Adipose tissue (tissue), 3 donors: ENCODE measurements around the gene LAPTM5. TPM values are rescaled to one million over a fixed set of nuclear protein-coding genes. Genes with fewer than 3 reads are reported as not detected.

Experiments used
- H3K27ac ChIP-seq: one replicate; pipeline ENCODE4 v1.5.1; 2013; ENCODE audit warnings: low read depth, low read length
- WGBS, 3 donors: extraction: QIAGEN DNeasy Blood & Tissue Kit; methylation state at CpG; one replicate each; pipeline ENCODE4 v1.1.7; 2013; 5-methylcytosine and 5-hydroxymethylcytosine counted together
- polyA plus RNA-seq, 3 donors: library from polyadenylated mRNA; stranded (reverse); fragments of 200-250 nt; gene quantifications; one replicate each; pipeline ENCODE4 v1.2.3, GENCODE V29; 2013
- donor health status: healthy with polysubstance abuse.
- donor health status: Bipolar disorder and iron deficiency.
- donor health status: healthy.

Gene LAPTM5
- polyA plus RNA-seq, 3 donors = 19.5 to 106 (median 62.3) TPM

DNA sequence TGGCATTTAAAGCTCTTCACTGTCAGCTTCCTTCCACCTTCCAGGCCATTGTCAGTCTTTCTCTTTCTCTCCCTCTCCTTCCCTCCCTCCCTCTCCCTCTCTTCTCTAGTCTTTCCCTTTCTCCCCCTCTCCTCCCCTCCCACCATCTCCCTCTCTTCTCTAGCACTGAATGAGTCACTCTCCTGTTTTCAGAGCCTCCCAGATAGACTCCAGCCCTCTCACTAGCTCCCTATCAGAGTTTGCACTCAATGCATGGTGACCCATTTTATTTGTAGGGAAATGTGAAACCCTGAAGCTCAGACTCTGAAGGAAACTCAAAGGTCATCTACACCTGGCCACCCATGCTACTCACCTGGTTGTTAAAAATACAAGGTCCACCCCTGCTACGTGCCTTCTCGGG lies 29.8 kb downstream of the LAPTM5 start:
- no peak overlapping the region for H3K27ac ChIP-seq
- WGBS, 3 donors = 77 to 100% (median 98%) methylated on average over 2 of the region's 2 CpGs

DNA sequence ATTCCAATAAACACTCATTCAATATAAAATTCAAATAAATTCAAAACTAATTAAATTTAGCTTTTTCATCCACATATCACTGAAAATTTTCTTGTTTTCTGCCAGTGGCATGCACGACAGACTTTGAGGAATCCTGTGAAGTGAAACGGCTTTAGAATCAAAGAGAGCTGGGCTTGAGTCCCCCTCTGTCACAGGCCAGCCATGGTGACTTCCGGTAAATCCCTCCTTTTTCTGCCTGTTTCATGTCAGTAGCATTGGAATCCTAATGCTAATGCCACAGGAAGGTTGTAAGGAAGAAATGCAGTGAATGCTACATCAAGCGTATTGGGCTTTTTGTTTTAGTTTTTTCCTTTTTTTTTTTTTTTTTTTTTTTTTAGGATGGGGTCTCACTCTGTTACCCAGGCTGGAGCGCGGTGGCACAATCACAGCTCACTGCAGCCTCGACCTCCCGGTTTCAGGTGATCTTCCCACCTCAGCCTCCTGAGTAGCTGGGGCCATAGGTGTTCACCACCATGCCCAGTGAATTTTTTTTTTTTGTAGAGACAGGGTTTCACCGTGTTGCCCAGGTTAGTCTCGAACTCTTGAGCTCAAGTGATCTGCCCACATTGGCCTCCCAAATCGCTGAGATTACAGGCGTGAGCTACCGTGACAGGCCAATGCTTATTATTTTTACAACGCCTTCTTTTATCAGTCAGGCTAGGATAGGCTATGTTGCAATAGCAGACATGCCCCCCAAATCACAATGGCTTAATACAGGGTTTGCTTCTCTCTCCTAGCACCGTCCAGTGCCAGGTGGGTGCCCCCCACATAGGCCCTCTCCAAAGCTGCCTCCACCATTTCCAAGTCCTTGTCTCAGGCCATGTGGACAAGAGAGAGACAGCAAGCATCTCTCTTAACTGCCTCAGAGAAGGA lies 30.5 kb downstream of the LAPTM5 start:
- H3K27ac ChIP-seq = no peak overlapping the region
- WGBS, 3 donors = 81 to 91% (median 89%) methylated on average over 15 of the region's 15 CpGs

DNA sequence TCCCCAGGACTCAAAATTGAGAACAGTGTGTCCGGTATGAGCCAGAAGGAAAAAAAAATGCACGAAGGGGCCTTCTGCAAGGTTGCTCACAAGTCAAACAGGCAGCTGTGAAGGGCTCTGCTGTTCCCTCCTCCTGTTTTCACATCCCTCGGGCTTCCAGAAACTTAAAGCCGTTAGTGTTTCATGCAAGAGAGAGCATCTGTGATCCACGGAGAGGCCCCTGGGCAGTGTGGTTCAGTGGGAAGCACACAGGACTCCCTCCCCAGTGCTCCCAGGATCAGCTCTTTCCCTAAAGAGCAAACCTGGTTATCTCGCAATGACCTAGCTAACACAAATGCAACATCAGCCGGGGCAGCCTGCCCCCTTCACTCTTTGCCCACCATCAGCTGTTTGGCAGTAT lies 31.3 kb downstream of the LAPTM5 start:
- WGBS, 3 donors = 80 to 82% (median 81%) methylated on average over 7 of the region's 7 CpGs
- H3K27ac ChIP-seq = no peak overlapping the region

GRCh38 chr1:30725450-30726095 lies 32.0 kb downstream of the LAPTM5 start:
- H3K27ac ChIP-seq = no peak overlapping the region
- 90 to 91% (median 91%) methylated on average over 17 of the region's 17 CpGs for WGBS, 3 donors

DNA sequence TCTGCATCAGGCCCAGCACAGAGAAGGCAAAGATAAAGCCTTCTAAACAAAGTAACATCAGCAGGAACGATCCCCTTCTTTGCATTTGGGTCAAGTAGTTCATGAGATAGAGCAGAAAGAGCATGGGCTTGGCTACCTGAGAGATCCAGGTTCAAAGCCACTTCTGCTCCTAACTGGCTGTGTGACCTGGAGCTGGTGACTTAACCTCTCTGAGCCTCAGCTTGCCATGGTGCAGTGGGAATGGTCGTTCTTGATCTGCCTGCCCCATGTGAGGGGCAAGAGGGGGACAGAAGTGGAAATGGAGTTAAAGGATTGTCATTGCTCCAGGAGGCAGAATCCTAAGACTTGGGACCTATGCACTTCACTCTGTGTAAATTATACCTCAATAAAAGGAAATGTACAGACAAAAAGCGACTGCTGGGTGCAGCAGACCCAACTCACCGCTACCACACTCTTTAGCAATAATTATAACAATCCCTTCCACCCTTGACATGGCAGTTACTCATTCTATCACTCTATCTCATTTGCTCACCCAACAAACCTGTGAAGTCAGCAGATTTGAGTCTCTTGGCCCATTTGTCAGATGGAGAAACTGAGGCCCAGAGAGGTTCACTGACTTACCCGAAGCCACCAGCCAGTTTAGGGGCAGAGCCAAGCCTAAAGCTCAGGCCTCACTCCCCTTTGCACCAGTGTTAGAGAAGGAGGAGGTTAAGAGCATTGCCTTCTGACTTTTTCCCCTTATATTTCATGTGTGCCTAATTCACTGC lies 32.7 kb downstream of the LAPTM5 start:
- WGBS, 3 donors = 73 to 92% (median 91%) methylated on average over 5 of the region's 5 CpGs
- H3K27ac ChIP-seq = no peak overlapping the region

DNA sequence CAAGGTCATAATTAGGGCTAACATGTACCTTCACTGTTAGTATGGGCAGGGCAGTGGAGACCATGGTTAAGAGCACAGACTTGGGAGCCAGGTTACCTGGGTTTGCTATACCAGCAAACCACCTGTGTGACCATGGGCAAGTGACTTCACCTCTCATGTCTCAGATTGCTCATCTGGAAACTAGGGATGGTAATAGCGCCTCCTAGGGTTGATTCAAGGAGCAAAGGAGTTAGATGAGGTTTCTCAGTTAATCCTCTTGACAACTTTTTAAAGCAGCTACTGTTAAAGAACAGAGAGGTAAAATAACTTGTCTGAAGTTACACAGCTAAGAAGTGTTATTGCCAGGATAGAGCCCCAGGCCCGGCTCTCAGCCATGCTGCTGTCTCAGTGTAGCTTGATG lies 33.4 kb downstream of the LAPTM5 start:
- WGBS, 3 donors = 90 to 98% (median 97%) methylated on average over 2 of the region's 2 CpGs
- H3K27ac ChIP-seq = no peak overlapping the region

- 88 to 95% (median 91%) methylated on average over 10 to 14 of the region's 14 CpGs for WGBS, 3 donors
- H3K27ac ChIP-seq = no peak within 1 kb of the TSS
Observed at GRCh38 chr1:30723331-30723755, 34.2 kb downstream of the LAPTM5 start, which contains the start of gene MATN1. Gene MATN1, minus strand, starts transcription at chr1:30723585. Its CDS starts 34 bp downstream, at chr1:30723551.

GRCh38 chr1:30721812-30722537 lies 35.6 kb downstream of the LAPTM5 start:
- 71 to 84% (median 83%) methylated on average over 9 of the region's 9 CpGs for WGBS, 3 donors
- no peak overlapping the region for H3K27ac ChIP-seq

GRCh38 chr1:30721341-30721793 lies 36.2 kb downstream of the LAPTM5 start:
- H3K27ac ChIP-seq = no peak overlapping the region
- 96% methylated on average over 27 of the region's 27 CpGs for WGBS, 3 donors

DNA sequence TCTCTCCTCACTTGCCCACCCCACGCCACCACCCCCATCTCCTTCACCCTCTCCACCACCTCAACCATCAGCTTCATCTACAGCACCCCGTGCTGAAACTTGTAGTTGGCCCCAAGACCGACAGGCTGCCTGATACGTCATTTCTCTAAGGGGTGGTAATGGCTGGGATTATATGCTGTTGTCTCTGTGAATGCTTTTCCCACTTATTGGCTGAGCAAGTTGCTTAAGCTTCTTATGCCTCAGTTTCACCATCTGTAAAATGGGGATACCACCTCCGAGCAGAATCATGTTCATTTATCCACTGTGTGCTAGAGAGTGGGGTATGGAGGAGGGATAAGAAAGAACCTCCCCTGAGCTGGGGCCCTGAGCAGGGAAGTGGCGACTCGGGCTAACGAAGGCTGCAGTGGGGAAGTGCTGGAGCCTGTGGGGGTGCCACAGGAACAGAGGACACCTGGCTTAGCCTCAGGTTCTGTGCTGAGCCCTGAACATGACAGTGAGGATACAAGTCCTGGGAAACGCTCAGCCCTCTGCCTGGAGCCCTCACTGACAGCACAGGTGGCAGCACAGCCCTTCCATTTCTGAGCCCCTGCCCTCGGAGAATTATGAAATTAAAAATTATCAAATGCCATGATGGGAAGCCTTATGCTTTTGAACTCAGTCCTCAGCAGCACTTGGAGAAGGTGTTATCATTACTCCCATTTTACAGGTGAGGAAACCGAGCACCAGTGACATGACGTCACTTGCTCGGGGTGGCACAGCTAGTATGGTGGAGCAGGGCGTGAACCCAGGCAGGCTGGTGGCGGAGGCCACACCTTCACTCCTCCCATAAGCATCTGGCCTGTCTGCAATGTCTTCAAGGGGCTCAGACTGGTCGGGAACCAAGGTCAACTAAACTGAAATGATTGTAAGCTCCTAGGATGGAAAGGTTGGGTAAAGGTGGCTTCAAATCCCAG lies 37.0 kb downstream of the LAPTM5 start:
- WGBS, 3 donors = 81 to 90% (median 82%) methylated on average over 16 of the region's 16 CpGs
- no peak overlapping the region for H3K27ac ChIP-seq

DNA sequence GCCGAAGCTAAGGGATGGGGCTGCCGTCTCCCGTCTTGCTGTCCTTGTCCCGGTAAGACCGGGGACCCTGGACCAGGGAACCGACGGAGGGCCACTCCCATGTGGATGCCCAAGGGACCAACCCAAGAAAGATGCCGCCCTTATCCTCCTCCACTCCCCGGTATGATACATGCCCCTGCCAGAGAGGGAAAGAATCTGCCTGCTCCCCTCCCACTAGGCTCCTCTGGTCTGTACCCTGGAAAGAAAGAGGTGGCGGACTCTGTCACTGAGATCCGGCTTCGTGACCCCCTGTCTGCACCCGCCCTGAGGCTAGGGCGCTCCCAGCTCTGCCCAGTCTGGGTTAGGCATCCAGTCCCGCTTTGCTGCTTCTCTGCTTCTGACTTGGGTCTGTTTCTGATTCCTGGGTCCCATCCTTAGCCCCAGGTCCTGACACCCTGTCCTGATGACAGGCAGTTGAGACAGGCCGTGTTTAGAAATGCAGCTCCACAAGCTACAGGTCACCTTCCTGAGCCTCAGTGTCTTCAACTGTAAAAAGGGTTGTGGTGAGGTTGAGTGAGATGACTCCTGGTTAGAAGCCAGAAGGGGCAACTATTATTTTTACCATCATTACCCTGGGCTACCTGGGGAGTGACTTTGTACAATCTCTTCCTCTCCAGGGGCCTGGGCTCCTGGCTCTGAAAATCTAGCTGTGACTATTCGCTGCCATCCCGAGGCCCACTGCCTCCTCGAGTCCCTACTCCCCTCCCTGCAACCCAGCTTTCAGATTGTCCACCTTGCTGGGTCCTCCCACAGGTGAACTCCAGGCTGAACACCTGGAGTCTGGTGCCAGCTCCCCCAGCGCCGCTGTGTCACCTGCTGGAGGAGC lies 37.9 kb downstream of the LAPTM5 start:
- H3K27ac ChIP-seq = no peak overlapping the region
- 33 to 35% (median 35%) methylated on average over 20 to 21 of the region's 21 CpGs for WGBS, 3 donors

- 1% methylated on average over 63 to 66 of the region's 66 CpGs for WGBS, 3 donors
Observed at GRCh38 chr1:30718636-30719405, 38.8 kb downstream of the LAPTM5 start.

DNA sequence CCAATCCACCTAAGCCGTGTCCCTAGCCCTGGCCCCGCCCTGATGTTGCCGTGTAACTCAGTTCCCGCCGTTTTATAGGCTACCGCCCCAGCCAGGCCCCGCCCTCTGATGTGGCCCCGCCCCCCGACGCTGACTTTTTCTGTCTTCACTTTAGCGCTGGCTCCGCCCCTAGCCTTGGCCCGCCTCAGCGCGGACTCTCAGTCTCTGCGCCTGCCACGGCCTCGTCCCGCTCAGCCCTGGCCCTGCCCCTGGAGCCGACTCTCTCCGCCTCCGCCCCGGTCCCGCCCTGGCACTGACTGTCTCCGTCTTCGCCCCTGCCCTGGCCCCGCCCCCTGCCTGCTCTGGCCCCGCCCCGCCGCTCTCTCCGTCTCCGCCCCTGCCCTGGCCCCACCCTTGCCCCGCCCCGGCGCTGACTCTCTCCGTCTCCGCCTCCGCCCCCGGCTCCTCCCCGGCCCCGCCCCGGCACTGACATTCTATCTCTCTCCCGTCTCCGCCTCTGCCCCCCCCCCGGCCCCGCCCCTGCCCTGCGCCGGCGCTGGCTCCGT lies 39.4 kb downstream of the LAPTM5 start:
- H3K27ac ChIP-seq = no peak overlapping the region
- WGBS, 3 donors = 0 to 3% (median 2%) methylated on average over 41 to 49 of the region's 50 CpGs

More at GRCh38 chr1:30718636-30719405, 38.8 kb downstream of the LAPTM5 start:
- peak overlapping the region; percentile 90 for H3K27ac ChIP-seq

DNA sequence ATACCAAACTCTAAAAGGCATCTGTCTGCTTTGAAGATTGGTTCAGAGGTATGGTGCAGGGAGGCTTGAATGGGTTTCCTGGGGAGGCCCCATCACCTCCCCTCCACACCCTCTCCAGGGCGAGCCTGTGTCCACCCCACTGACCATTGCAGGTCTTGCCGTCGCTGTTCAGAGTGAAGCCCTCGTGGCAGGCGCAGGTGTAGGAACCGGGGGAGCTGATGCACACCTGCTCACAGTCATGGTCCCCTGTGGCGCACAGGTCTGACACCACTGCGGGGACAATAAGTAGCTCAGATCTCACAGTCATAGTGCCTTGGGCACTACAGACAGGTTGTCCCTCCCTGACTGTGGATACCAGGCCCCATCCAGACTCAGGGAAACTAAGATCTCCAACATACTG lies 40.9 kb downstream of the LAPTM5 start:
- WGBS, 3 donors = 97% methylated on average over 8 of the region's 8 CpGs
- no peak overlapping the region for H3K27ac ChIP-seq

DNA sequence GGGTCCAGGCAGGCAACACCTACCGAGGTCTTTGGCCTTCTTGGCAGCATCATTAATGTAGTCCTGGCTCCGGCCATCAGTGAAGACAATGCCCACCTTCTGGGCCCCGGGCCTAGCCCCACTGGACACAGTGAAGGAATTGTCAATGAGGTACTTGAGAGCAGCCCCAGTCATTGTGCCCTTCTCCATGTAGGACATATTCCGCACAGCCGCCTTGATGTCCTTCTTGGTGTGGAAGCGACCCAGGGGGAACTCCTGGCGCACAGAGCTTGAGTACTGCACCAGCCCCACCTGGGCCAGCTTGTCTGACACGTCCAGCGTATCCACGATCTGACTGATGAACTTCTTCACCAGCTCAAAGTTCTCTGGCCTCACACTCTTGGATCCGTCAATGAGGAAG lies 41.7 kb downstream of the LAPTM5 start:
- H3K27ac ChIP-seq = no peak overlapping the region
- 96 to 99% (median 97%) methylated on average over 11 of the region's 11 CpGs for WGBS, 3 donors
